Esophagus muscularis mucosa (tissue), 4 donors: ENCODE data around the gene CLEC16A. TPM values are rescaled to one million over a fixed set of nuclear protein-coding genes. Genes with fewer than 3 reads are reported as not detected.

ENCODE experiments used
- DNase-seq: peaks from one replicate; pipeline ENCODE4 v3.0.0-alpha.2; 2017; ENCODE audit errors: extremely low spot score
- H3K27ac ChIP-seq, 4 donors: fragments of 200-600 bp; sonication (generic); replicated peaks in 1 of 4; 1 replicate in 3 of 4; 2 replicates in 1 of 4; pipeline ENCODE4 v1.5.1; 2016 to 2019; ENCODE audit warnings: mild to moderate bottlenecking in 1 of 4
- H3K27me3 ChIP-seq, 4 donors: fragments of 200-600 bp; sonication (generic); one replicate each; pipeline versions ENCODE4 v1.5.1 to v1.6.0; 2016 to 2019
- H3K36me3 ChIP-seq, 4 donors: fragments of 200-600 bp; sonication (generic); one replicate each; pipeline ENCODE4 v1.5.1; 2016 to 2019
- H3K4me1 ChIP-seq, 4 donors: fragments of 200-600 bp; sonication (generic); one replicate each; pipeline ENCODE4 v1.5.1; 2016 to 2019
- H3K4me3 ChIP-seq, 4 donors: fragments of 200-600 bp; sonication (generic); 1 replicate in 2 of 4; 2 replicates in 2 of 4; pipeline ENCODE4 v1.5.1; 2016 to 2019; ENCODE audit warnings: mild to moderate bottlenecking in 4 of 4, moderate library complexity in 1 of 4
- H3K9me3 ChIP-seq, 4 donors: fragments of 200-600 bp; sonication (generic); 1 replicate in 3 of 4; 2 replicates in 1 of 4; pipeline ENCODE4 v1.5.1; 2016 to 2019
- EP300 ChIP-seq: sonication (generic); formaldehyde crosslinking; IDR thresholded peaks from one replicate; pipeline ENCODE4 v1.6.1; 2017; ENCODE audit warnings: antibody characterized with exemption
- POLR2A ChIP-seq: fragments of 450-650 bp; IDR thresholded peaks from one replicate; pipeline ENCODE4 v1.6.1; 2017; ENCODE audit warnings: antibody characterized with exemption, moderate library complexity, mild to moderate bottlenecking, low read depth
- POLR2AphosphoS5 ChIP-seq, 2 donors: sonication (generic); formaldehyde crosslinking; IDR thresholded peaks; one replicate each; pipeline ENCODE4 v1.6.1; 2017; ENCODE audit warnings: antibody characterized with exemption in 2 of 2
- WGBS: methylation state at CpG from one replicate; pipeline ENCODE4 v1.1.5; 2018; 5-methylcytosine and 5-hydroxymethylcytosine counted together
- intact Hi-C: fragments of 100-400 bp; cut with DNase I; formaldehyde crosslinking; loops from one replicate; pipeline ENCODE4 v1.15.1; 2023
- total RNA-seq, 4 donors: library from RNA; depleted of rRNA; stranded (reverse); fragments of >200 nt; gene quantifications; one replicate each; pipeline versions ENCODE4 v1.1.0 to v1.2.1, GENCODE V29; 2016
- TF ChIP-seq, protein P1 (sequence below), 3 experiments: fragments of 200-600 bp in 2 of 3; fragments of 450-650 bp in 1 of 3; sonication (generic) in 2 of 3; IDR thresholded peaks; one replicate each; pipeline ENCODE4 v1.5.1; 2017 to 2019; ENCODE audit warnings: antibody characterized with exemption in 3 of 3, mild to moderate bottlenecking in 2 of 3, moderate library complexity in 1 of 3

CLEC16A gene
- total RNA-seq, 4 donors from 2014 or later, result 22.3 to 34.7 (median 29.2) TPM

DNA sequence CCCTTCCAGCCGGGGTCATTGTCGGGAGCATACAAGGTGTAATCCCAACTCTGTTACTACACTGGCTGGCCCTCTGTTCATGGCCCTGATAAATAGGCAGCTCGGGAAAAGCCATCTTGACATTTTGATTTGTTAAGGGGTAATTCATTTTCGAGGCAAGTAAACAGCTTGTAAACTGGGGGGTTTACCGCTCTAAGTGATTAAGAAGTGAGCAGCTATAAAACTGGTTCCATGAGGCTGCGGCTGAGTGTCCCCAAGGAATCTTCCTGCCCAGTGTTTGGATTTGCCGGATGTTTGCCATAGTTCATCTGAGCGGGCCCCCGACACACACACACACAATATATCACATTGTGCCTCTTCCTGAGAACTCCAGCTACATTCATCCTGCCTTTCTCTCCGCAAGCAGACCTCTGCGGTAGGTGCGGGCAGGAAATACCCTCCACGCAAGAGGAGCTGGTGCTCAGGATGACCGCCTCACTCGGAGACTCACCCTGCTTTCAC lies 219.4 kb downstream of the CLEC16A start:
- H3K27ac ChIP-seq, result peak overlapping the region in 3 of 4 donors; percentile 27 to 79 (median 71)
- H3K27me3 ChIP-seq, result no peaks in the 10 kb centered on the region
- intact Hi-C loops, result no loop called here
- H3K9me3 ChIP-seq, result no peaks in the 10 kb centered on the region
- peaks cover 27 to 59% (median 51%) of the 10 kb centered on the region in 4 donors for H3K4me1 ChIP-seq
- TF ChIP-seq POLR2A (no peak), EP300 (no peak)
- TF ChIP-seq, protein P1, sequence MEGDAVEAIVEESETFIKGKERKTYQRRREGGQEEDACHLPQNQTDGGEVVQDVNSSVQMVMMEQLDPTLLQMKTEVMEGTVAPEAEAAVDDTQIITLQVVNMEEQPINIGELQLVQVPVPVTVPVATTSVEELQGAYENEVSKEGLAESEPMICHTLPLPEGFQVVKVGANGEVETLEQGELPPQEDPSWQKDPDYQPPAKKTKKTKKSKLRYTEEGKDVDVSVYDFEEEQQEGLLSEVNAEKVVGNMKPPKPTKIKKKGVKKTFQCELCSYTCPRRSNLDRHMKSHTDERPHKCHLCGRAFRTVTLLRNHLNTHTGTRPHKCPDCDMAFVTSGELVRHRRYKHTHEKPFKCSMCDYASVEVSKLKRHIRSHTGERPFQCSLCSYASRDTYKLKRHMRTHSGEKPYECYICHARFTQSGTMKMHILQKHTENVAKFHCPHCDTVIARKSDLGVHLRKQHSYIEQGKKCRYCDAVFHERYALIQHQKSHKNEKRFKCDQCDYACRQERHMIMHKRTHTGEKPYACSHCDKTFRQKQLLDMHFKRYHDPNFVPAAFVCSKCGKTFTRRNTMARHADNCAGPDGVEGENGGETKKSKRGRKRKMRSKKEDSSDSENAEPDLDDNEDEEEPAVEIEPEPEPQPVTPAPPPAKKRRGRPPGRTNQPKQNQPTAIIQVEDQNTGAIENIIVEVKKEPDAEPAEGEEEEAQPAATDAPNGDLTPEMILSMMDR (IDR thresholded peaks at IDR 0.05), result no peak
- WGBS, result 82% methylated on average over 15 of the region's 15 CpGs
- no peak for DNase-seq
- H3K36me3 ChIP-seq, result peaks cover 0 to 29% (median 21%) of the 10 kb centered on the region in 4 donors
- H3K4me3 ChIP-seq, result no peak overlapping the region

DNA sequence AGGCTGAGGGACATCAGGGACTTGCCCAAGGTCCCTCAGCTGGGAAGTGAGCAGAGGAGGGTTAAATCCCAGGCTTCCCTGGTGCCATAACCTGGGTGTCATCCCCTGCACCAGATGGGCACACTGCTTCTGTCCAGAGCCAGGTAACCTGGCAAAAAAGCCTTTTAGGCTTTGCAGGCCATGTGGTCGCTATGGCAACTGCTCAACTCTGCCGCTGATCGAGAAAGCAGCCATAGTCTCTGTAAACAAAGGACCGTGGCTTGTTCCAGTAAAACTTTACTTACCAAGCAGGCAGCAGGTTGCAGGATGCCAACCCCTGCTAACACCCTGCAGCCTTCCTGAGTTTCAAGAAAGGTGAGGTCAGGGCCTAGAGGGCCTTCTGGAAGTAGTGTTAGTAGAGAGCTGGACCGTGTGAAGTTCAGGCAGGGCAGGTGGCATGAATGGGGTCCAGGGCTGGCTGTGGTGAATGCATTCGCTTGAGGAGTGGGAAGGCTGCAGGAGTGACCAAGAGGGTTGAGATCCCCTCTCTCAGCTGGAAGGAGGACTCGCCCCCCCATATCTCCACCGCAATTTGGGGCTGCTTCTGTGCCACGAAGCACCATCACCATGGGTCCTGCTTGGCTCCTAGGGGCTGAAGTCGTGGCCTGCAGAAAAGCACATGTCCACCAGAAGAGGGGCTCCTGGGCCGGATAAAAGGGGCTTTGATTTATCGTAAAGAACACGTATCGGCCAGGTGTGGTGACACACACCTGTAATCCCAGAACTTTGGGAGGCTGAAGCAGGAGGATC lies 220.3 kb downstream of the CLEC16A start:
- Histone ChIP-seq H3K4me3 (no peak overlapping the region), H3K9me3 (no peaks in the 10 kb centered on the region), H3K4me1 (peaks cover 27 to 50% (median 44%) of the 10 kb centered on the region in 4 donors), H3K27ac (peak overlapping the region in 2 of 4 donors; percentile 27 to 79), H3K36me3 (peaks cover 0 to 35% (median 25%) of the 10 kb centered on the region in 4 donors), H3K27me3 (no peaks in the 10 kb centered on the region)
- intact Hi-C loops, result no loop called here
- WGBS, result 89% methylated on average over 13 of the region's 14 CpGs
- no peak for TF ChIP-seq EP300
- TF ChIP-seq POLR2A, result no peak
- TF ChIP-seq POLR2AphosphoS5 (IDR thresholded peaks at IDR 0.05), result no peak
- TF ChIP-seq, protein P1 (IDR thresholded peaks at IDR 0.05), result no peak
- DNase-seq, result no peak

DNA sequence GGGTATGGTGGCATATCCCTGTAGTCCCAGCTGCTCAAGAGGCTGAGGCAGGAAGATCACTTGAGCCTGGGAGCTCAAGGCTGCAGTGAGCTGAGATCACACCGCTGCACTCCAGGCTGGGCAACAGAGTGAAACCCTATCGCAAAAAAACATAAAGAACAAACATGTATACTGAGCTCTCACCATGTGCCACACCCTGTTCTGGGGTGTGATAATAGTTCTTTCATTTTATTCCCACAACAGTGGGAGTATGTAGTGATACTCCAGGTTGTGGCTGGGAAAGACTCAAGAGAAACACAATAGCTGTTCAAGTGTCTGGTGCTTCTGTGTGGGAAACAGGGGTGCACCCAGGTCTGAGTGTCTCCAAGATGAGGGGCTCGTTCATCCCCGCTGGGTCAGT lies 221.0 kb downstream of the CLEC16A start:
- no peak for DNase-seq
- no peak overlapping the region for H3K4me3 ChIP-seq
- intact Hi-C loops, result no loop called here
- peaks cover 27 to 45% (median 43%) of the 10 kb centered on the region in 4 donors for H3K4me1 ChIP-seq
- H3K9me3 ChIP-seq, result no peaks in the 10 kb centered on the region
- TF ChIP-seq, protein P1 (IDR thresholded peaks at IDR 0.05), result no peak
- no peak for TF ChIP-seq POLR2A
- TF ChIP-seq POLR2AphosphoS5 (IDR thresholded peaks at IDR 0.05), result no peak
- TF ChIP-seq EP300, result no peak
- no peaks in the 10 kb centered on the region for H3K27me3 ChIP-seq
- peaks cover 0 to 41% (median 27%) of the 10 kb centered on the region in 4 donors for H3K36me3 ChIP-seq
- H3K27ac ChIP-seq, result no peak overlapping the region
- 98% methylated on average over 4 of the region's 4 CpGs for WGBS

DNA sequence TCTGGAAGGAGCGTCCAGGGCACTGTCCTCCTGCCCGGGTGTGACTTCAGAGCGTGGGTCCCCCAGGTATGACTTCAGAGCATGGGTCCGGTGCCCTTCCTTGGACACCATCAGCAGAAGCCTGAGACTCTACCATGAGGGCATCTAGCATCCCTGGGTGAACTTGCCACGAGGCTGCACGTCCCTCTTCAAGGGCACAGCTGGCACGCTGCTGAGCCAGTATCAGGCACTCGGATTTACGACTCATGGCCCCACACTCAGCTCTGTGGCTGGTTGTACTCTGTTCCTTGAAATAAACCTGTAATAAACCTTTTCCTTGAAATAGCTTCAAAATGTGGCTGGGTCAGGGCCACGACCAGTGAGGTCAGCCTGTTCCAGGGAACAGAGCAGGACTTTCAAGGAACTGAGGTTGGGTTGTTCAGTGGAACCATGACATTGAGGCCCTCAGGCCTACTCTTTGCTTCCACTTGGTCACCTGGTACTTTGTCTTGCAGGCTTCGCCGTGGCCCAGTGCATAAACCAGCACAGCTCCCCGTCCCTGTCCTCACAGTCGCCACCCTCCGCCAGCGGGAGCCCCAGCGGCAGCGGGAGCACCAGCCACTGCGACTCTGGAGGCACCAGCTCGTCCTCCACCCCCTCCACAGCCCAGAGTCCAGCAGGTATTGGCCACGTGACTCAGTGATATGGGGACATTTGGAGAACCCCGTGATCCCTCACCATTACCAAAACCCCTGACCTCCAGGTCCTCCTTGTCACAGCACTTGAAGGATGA lies 221.7 kb downstream of the CLEC16A start:
- intact Hi-C loops, result no loop called here
- Histone ChIP-seq H3K27ac (no peak overlapping the region), H3K4me3 (no peak overlapping the region), H3K27me3 (no peaks in the 10 kb centered on the region), H3K36me3 (peaks cover 0 to 44% (median 29%) of the 10 kb centered on the region in 4 donors), H3K9me3 (no peaks in the 10 kb centered on the region), H3K4me1 (peaks cover 26 to 43% (median 39%) of the 10 kb centered on the region in 4 donors)
- DNase-seq, result no peak
- 96% methylated on average over 22 of the region's 22 CpGs for WGBS
- TF ChIP-seq, protein P1 (IDR thresholded peaks at IDR 0.05), result no peak
- TF ChIP-seq POLR2AphosphoS5 (IDR thresholded peaks at IDR 0.05) (no peak), EP300 (no peak), POLR2A (no peak)
